GM21526 (cell line): ENCODE data around the gene POU2F2.
"Not testable (repeated sequence)": the region's sequence is repeated elsewhere in the genome, so short reads cannot be mapped to it uniquely, and the experiment has no call there.

Experiments
- ATAC-seq: cut with Tn5 transposase; IDR thresholded peaks from one replicate; pipeline ENCODE4 v1.9.1; 2021; ENCODE audit warnings: moderate library complexity; ENCODE audit not compliant: unreplicated experiment, low FRiP score

The POU2F2 gene

DNA sequence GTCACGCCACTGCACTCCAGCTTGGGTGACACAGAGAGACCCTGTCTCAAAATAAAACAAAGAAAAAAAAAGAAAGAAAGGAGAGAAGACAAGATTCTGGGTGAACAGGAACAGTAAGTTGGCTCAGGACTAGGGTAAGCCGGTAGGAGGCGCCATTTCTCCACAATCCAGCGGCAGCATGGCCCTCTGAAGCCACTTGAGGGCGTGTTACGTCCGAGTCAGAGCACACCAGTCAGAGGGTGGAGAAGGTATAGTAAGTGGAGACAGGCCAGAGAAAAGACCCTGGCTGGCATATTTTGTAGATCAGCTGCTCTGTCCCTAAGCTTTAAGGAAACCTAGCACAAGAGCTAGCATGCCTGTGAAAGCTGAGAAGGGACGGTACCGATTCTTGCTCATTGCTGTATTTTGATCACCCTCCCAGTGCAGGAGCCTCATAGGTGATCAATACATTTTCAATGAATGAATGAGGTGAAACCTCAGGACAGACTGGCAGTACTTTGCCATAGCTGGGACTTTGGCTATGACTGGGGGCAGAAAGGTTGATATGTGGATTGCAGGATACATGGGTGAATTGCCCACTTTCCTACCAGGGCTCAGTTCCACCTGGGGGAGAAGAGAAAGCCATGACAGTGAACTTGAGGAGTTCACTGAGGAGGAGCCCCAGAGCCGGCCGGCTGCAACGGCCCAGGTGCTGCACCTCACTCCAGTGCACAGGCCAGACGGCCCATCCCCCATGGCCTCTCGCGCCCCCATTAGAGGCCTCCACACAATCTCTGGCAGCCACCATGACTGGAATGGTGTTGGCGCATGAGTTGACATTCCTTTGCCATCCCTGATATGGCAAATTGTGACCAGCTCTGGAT lies 23.5 kb downstream of the POU2F2 start:
- peak; percentile 64 for ATAC-seq

DNA sequence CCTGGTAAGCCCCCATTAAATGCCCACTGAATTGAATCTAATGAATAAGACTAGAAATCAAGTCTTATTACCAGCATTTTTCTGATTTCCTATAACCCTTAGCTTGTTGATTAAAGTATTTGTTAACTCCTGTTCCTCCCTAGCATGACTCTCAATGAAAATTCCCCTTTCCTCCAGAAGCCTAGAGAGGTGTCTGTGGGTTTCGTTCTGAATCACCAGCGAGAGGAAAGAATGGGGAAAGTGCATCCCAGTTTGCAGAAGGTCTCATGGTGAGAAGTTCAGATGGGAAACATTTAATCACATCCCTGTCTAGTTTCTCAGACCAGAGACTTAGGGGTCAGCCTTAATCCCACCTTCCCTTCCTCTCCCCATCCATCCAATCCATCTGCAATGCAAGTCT lies 26.9 kb downstream of the POU2F2 start:
- no peak for ATAC-seq

DNA sequence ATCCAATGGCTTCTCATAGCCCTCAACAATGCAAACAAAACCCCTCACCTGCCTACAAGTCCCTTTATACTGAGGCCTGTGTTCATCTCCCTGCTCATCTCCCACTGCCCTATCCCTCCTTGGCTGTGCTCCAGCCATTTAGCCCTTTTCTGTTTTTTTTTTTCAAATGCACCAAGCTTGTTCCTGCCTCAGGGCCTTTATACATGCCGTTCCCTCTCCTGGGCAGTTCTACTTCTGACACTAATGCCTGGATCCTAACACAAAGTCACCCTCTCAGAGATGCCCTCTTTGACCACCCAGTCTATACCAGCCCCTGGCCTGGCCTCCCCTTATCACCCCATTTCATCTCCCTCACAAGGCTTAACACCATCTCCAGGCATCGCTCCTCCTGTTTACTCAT lies 29.4 kb downstream of the POU2F2 start:
- ATAC-seq, result no peak

DNA sequence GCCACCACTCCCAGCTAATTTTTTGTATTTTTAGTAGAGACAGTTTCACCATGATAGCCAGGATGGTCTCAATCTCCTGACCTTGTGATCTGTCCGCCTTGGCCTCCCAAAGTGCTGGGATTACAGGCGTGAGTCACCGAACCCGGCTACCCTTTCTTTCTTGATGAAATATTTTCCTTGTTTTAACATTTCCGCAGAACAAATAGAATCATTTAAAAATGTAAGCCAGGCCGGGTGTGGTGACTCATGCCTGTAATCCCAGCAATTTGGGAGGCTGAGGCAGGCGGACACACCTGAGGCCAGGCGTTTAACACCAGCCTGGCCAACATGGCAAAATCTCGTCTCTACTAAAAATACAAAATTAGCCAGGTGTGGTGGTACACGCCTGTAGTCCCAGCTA lies 32.0 kb downstream of the POU2F2 start:
- ATAC-seq, result not testable (repeated sequence)

DNA sequence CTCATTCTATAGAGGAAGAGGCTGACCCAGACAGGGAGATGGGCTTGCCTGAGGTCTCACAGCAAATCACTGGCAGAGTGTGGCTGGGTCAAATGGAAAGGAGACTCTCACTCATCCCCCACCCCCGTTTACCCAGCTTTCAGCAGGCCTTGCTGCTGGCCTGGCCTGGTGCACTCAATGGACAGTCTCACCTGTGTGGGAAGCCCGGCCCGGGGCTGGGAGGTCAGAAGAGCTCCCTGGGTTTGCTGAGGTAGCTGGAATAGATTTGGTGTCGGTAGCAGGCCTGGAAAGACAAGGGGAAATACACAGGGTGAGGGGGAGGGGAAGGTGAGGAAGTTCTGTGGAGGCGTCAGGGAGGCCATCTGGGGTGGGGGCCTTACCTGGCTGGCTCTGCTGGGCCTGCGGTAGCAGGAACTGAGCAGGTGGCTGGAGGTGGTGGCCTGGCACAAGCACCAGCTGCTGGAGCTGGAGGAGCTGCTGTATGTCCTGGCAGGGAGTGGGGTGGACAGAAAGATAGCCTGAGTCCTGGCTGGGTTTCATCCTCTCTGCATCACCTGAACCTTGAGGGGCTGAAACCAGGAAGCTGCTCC lies 32.8 kb downstream of the POU2F2 start:
- no peak for ATAC-seq

DNA sequence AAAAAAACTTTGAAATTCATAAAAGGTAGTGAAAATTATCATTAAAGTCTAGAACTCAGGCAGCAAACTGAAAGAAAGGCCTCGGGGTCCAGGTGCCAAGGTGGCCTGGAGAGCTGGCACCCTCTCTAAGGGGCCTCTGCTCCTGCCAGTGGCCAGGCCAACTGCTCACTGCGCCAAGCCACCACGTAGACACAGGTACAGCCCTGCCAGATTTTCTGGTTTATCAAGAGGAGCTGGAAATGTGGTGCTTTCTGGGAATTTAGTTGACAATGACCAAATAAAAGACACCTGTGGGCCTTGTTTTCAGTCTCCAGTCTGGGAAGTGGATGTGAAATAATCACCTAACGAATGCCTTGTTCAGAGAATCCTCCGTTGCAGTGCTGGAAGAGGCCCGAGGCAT lies 33.5 kb downstream of the POU2F2 start:
- no peak for ATAC-seq

DNA sequence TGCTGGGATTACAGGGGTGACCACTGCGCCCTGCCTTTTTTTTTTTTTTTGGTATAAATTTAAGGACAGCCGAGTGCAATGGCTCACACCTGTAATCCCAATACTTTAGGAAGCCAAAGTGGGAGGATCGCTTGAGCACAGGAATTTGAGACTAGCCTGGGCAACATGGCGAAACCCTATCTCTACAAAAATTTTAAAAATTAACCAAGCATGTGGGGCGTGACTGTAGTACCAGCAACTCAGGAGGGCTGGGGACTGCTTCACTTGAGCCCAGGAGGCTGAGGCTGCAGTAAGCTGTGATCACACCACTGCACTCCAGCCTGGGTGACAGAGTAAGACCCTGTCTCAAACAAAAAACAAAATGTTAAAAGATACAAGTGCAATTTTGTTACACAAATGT lies 34.8 kb downstream of the POU2F2 start:
- no peak for ATAC-seq

DNA sequence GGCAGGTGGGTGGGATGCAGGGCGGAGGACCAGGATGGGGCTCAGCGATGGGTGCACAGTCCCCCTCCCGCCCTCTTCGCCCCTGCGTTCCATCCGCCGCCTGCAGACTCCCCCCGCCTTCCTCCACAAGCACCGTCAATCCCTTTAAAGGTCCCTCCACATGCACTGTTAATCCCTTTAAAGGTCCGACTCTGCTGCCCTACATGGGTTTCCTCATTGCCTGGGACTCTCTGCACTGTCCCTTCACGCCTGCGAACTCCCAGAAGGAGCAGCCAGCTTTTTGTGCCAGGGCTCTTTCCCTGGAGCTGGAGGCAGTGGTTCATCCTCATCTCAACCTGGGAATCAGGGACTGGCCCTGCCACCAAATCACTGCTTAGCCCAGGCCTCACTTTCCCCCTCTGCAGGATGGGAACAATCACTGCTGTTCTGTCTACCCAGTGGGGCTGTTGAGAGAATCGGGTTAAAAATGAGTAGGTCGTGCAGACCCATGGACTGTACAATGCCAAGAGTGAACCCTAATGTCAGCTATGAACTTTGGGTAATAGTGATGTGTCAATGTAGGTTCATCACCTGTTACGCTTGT lies 35.9 kb downstream of the POU2F2 start:
- no peak for ATAC-seq

DNA sequence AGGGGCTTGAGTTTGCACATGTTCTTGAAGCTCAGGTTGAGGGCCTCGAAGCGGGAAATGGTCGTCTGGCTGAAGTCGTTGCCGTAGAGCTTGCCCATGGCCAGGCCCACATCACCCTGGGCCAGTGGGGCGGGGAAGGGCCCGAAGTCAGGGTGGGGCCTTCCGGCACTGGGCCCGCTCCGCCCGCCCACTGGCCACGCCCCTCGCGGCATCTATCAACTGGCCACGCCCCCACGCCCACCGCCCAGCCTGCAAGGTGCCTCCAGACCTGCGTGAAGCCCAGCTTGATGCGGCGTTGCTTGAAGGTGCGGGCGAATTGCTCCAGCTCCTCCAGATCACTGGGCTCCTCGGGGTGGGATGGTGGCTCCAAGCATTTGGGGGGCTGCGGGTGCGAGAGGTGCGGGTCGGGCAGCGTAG lies 36.4 kb downstream of the POU2F2 start:
- no peak for ATAC-seq

DNA sequence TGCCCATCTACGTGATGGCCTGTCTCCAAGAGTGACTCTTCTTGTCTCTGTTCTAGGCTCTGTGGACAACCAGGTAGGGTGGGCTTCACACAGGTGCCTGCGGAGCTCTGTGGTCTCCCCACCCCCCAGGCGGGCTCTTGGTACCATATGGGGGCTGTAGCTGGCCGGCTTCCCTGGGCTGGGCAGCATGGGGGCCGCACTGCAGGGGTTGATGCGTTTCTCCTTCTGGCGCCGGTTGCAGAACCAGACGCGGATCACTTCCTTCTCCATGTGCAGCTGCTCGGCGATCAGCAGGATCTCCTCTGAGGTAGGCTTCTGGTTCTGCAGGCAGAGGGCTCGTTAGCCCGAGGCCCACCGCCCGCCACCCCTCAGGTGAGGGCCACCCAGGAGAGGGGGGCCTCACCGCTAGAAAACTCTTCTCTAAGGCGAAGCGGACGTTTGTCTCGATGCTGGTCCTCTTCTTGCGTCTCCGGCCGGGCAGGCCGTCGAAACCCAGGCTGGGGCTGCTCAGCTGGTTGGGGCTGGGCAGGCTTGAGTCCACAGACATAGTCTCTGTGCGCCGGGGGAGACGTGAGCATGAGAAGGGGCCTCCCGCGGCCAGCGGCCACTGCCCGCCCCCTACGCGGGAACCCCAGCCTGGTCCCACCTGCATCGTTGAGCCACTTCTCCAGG lies 37.0 kb downstream of the POU2F2 start:
- no peak for ATAC-seq

DNA sequence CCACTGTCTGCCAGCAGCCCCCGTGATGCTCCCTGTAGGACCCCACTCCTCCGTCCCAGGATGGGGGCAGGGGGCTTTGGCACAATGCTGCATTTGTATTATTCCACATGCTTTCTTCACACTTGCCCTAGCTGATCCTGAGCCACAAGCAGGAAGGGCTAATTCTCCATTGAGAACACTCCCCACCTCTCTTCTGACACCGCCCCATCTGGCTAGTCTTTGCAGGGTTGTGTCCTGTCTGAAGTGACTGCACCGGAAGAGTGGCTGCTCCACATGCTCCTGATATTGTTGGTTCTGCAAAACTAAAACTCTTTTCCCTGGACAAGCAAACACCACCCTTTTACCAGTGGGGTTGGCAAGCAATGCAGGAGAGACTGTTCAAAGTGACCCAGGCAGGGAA lies 38.3 kb downstream of the POU2F2 start:
- ATAC-seq, result no peak

DNA sequence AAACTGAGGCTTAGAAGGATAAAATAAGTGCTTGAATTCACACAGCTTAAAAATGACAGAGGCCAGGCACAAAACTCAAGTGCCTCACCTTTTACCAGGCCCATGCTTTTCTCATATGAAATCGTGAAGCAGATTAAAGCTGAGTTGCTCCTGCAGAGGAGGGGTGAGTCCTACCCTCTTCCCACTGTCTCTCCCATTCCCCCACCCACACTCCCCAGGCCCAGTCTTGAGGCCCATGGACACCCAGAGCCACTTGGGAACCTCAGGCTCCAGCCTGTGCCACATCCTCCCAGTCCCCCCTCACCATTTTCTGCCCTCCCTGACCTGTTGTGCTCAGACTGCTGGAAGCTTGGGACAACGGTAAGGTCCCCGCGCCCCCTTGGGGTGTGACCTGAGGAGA lies 38.7 kb downstream of the POU2F2 start:
- no peak for ATAC-seq

DNA sequence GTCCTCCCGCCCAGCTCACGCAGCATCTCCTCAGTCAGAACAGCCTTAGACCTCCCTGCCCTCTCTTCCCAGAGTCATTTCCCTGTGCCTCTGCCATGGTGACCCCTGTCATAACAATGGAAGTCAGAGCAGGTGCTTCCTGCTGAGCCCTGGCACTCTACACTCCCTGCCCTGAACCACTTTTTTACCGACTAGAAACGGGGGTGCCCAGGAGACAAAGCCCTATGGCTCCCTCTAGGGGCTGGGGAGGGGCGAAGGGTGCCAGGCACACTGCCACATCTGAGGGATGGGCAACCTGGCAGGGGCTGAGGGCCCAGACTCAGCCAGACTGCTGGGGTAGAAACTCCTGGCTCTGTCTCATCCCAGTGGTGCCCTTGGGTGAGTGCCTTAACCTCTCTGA lies 39.9 kb downstream of the POU2F2 start:
- ATAC-seq, result no peak

DNA sequence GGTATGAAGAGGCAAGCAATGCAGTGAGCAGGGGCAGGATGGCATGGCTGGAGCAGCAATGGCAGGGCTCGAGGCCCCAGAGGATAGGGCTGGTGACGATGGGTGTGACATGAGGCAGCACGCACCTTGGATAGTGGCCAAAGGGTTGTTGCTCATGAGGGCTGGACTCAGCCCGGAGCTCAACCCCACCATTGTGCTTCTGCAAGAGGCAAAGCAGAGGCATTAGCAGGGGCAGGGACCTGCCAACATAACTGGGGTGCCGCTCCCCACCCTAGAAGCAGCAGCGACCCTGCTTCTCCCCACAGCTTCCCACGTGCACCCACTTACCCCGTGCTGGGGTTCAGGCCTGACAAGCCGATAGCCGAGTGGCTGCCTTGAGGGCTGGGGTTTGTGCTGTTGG lies 40.5 kb downstream of the POU2F2 start:
- no peak for ATAC-seq

DNA sequence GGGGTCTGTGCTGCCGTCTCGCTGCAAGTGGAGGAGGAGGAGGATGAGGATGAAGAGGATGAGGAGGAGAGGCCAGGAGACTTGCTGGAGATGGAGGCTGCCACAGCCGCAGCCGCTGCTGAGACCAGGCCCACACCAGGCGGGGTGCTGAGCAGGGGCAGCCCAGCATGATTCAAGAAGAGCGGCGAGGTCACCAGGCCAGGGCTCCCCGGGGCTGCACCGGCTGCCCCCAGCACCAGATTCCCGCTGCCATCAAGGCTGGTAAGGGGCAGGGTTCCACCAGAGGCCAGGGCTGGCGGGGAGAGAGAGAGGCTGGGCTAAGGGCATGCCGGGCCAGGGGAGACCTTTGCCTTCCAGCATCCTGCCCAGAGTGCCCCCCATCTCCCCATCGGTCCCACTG lies 40.9 kb downstream of the POU2F2 start:
- ATAC-seq, result no peak

DNA sequence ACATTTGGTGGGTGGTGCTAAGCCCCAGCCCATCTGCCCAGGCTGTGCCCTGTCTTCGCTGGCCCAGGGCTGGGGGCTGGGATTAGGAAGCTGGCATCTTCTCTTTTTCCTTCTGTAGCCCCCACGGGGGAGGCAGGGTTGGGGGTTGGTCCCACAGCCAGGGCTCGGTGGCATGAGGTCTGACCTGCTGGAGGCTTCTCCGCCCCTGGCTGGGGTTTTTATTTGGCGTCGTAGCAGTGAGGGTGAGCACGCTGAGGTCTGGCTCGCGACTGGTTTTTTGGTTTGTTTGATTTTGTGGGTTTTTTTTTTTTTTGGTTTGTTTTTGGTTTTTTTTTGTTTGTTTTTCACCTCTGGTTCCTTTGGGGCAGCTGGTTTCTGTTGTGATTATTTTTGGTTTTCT lies 41.6 kb downstream of the POU2F2 start:
- ATAC-seq, result no peak

DNA sequence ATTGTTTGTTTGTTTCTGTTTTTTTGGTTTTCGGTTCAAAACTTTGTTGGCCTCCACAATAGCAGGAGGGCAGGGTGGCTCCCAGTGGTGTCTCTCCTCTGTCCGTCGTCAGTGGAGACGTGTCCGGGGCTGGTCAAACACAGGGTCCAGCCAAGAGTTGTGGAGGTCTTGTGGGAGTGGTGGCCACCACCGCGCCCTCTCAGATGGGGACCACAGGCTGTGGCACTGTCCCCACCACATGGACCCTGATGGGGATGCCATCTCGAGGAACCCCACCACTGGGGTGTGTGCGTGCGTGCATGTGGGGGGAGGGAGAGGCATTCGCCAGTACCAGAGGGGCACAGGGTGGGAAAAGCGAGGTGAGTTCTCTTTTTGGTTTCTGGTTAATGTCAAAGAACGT lies 42.5 kb downstream of the POU2F2 start:
- no peak for ATAC-seq

DNA sequence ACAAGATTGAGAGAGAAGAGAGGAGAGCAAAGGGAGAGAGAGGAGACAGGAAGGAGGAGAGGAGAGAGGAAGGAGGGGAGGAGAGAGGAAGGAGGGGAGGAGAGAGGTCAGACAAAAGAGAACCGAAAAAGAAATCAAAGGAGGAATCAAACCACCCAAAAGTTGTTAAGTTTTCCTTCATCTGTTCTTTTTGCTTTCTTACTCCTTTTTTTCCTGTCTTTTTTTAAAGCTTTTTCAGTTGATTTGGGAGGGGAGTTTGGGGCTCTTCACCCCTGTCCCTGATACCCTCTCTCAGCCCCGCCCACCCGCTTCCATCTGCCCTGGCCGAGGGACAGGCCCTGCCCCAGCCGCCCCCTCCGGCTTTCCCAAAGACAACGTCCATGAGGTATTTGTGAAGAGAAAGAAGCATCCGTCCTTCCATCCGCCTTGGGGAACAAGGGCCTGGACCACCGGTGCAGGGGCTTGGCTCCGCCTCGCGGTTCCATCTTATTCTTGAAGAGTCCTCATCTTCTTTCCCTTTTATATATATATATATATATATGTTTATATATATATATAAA lies 43.0 kb downstream of the POU2F2 start:
- no peak for ATAC-seq

DNA sequence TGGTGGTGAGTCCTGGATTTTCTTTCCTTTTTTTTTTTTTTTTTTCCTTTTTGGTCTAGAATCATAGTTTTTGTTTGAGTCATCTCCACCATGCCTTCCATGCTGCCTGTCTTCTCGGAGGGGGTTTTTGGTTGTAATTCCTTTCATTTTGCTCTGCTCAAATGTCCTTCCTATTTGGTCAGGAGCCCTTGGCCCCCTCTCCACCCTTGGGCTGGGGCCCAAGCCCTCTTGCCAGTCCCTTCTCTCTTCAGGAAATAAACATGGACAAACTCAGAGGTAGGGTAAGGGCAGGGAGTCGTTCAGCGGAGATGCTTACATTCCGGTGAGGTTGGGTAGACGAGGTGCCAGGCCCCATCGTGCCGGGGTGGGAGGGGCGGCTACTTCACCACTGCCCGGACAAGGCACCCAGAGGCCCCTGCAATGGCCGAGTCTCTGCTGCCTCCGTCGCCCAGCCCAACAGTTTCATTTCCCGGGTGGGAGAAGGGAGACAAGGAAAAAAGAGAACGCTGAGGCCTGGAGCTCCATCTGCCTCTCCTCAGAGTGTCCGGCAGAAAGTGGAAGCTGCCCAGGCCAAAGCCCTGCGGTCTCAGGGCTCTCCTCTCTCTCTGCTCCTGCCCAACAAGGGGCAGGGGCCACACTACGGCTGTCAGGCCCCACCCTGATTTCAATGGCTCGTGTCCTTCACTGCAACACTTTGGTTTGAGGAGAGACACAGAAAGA lies 43.6 kb downstream of the POU2F2 start:
- ATAC-seq, result no peak

DNA sequence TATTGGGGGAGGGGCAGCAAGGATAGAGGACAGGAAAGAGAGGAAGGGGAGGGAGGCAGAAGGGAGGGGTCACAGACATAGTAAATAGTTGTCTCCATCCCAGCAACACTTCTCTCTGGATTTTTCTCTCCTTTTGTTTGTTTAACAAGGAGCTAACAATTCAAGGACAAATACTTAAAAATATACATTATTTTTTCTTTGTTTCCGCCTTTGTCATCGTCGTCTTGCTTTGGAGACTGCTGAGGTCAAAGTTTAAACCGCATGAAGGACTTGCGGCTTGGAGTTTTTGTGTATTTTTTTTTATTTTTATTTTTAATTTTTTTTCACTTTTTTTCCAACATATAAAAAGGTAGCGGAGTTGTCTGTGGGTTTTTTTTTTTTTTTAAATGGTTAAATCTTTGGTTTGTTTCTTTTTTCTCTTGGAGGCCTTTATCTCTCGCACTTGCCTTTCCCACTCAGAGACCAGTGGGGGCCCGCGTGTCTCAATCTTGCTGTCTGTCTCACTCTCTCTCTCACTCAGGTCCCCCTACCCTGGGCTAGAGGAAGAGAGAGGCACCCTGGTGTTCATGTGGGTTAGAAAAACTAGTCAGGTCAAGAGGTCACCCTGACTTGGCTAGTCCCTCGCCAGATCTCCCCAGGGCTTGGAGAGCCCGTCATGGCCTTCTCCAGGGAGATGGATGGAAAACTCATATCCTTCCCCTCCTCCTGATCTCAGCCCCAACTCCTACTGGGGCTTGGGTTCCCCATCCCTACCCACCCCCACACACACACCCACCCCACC lies 45.3 kb downstream of the POU2F2 start:
- no peak for ATAC-seq
